Lung (tissue), 12 donors: ENCODE results near the gene ZC3H15. TPM values are rescaled to one million over a fixed set of nuclear protein-coding genes. Genes with fewer than 3 reads are reported as not detected.

ENCODE experiments used
- ATAC-seq: fragments of 200-7000 bp; cut with Tn5 transposase; one replicate; pipeline ENCODE4 v1.9.1; 2020; ENCODE audit warnings: moderate number of reproducible peaks; ENCODE audit not compliant: insufficient read depth, low FRiP score
- DNase-seq, 3 donors: peaks; one replicate each; pipeline ENCODE4 v3.0.0-alpha.2; 2013 to 2017
- H3K27ac ChIP-seq, 2 donors: one replicate each; pipeline ENCODE4 v1.5.1; 2013; ENCODE audit warnings: mild to moderate bottlenecking in 2 of 2, moderate library complexity in 2 of 2, control low read depth in 1 of 2, inconsistent platforms in 1 of 2, low read depth in 1 of 2, low read length in 1 of 2
- H3K27me3 ChIP-seq, 3 donors: one replicate each; pipeline ENCODE4 v1.5.1; 2013; ENCODE audit warnings: low read length in 2 of 3; ENCODE audit not compliant: control insufficient read depth in 3 of 3, insufficient read depth in 3 of 3
- H3K36me3 ChIP-seq, 4 donors: one replicate each; pipeline ENCODE4 v1.5.1; 2013; ENCODE audit warnings: low read length in 4 of 4, mild to moderate bottlenecking in 1 of 4, moderate library complexity in 1 of 4; ENCODE audit not compliant: control insufficient read depth in 4 of 4, insufficient read depth in 4 of 4
- H3K4me1 ChIP-seq, 5 donors: one replicate each; pipeline ENCODE4 v1.5.1; 2013; ENCODE audit warnings: low read length in 5 of 5, mild to moderate bottlenecking in 2 of 5, moderate library complexity in 1 of 5; ENCODE audit not compliant: control insufficient read depth in 5 of 5, insufficient read depth in 5 of 5
- H3K4me3 ChIP-seq: one replicate; pipeline ENCODE4 v1.5.1; 2013; ENCODE audit warnings: mild to moderate bottlenecking, control low read depth, moderate library complexity
- H3K9ac ChIP-seq, 2 donors: one replicate each; pipeline ENCODE4 v1.5.1; 2013; ENCODE audit warnings: low read length in 2 of 2, control low read depth in 1 of 2; ENCODE audit not compliant: insufficient read depth in 1 of 2
- H3K9me3 ChIP-seq, 4 donors: one replicate each; pipeline ENCODE4 v1.5.1; 2013; ENCODE audit warnings: low read length in 3 of 4, mild to moderate bottlenecking in 1 of 4, moderate library complexity in 1 of 4; ENCODE audit not compliant: control insufficient read depth in 4 of 4, insufficient read depth in 3 of 4
- CTCF ChIP-seq: IDR thresholded peaks from 2 replicates; pipeline ENCODE4 v1.5.1; 2012; ENCODE audit warnings: mild to moderate bottlenecking; ENCODE audit errors: control extremely low read depth, extremely low read depth
- WGBS, 2 donors: extraction: QIAGEN DNeasy Blood & Tissue Kit; methylation state at CpG; one replicate each; pipeline ENCODE4 v1.1.7; 2013; 5-methylcytosine and 5-hydroxymethylcytosine counted together
- polyA plus RNA-seq, 2 donors: library from polyadenylated mRNA; stranded (reverse); fragments of 200-250 nt; gene quantifications; one replicate each; pipeline ENCODE4 v1.2.1, GENCODE V29; 2013
- total RNA-seq, 2 donors: library from RNA; depleted of rRNA in 1 of 2; stranded (reverse); fragments of >200 nt in 1 of 2; gene quantifications; one replicate each; pipeline ENCODE4 v1.2.1, GENCODE V29; 2014 to 2021
- donor health status: control.
- donor health status: control.
- donor health status: Bipolar disorder and iron deficiency.
- donor health status: healthy.
- donor health status: DM: yes; HTN: yes; CAD: no.

The ZC3H15 gene
- total and polyA plus RNA-seq, 4 donors: 33.4 to 74.7 (median 41.7) TPM

- no peak overlapping the region for H3K27ac ChIP-seq
- no peaks in the 10 kb centered on the region for H3K9me3 ChIP-seq
- WGBS, 2 donors: 72 to 81% methylated on average over 1 of the region's 1 CpG
- peaks cover 0 to 8% (median 3%) of the 10 kb centered on the region in 4 donors for H3K36me3 ChIP-seq
- ATAC-seq: no peak
- no peak for DNase-seq
- no peaks in the 10 kb centered on the region for H3K27me3 ChIP-seq
- no peak overlapping the region for H3K9ac ChIP-seq
- no peak for TF ChIP-seq CTCF
- H3K4me1 ChIP-seq: no peaks in the 10 kb centered on the region
- H3K4me3 ChIP-seq: no peak overlapping the region
These were observed 37.7 kb downstream of the ZC3H15 start for GRCh38 chr2:186523791-186524190.

GRCh38 chr2:186526281-186526680 lies 40.2 kb downstream of the ZC3H15 start:
- WGBS, 2 donors: 65 to 70% methylated on average over 2 of the region's 2 CpGs
- TF ChIP-seq CTCF: no peak
- ATAC-seq: no peak
- DNase-seq: no peak
- H3K4me1 ChIP-seq: no peaks in the 10 kb centered on the region
- no peak overlapping the region for H3K27ac ChIP-seq
- H3K36me3 ChIP-seq: peaks cover 0 to 4% (median 0%) of the 10 kb centered on the region in 4 donors
- no peak overlapping the region for H3K4me3 ChIP-seq
- H3K9ac ChIP-seq: no peak overlapping the region
- H3K27me3 ChIP-seq: no peaks in the 10 kb centered on the region
- no peaks in the 10 kb centered on the region for H3K9me3 ChIP-seq

DNA sequence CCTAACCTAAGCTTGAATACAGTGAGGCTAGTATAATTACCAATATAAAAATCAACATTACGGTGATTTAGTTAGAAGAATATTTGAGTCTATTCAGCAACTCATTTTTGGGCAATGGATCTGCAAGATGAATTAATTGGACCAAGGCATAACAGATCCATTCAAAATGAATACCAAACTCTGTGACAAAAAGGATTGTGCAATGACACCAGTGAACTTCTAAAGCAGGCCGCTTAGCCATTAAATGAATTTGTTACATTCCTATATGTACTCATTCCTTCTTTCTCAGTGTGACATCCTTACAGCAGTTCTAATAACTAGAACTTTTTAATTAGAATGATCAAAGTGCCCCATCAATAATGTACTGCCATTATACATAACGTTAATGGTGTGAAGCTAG lies 44.3 kb downstream of the ZC3H15 start:
- no peak for ATAC-seq
- Histone ChIP-seq H3K27me3 (no peaks in the 10 kb centered on the region), H3K4me3 (no peak overlapping the region), H3K4me1 (no peaks in the 10 kb centered on the region), H3K36me3 (no peaks in the 10 kb centered on the region), H3K9ac (no peak overlapping the region), H3K27ac (no peak overlapping the region), H3K9me3 (no peaks in the 10 kb centered on the region)
- 92 to 96% methylated on average over 3 of the region's 3 CpGs for WGBS, 2 donors
- no peak for TF ChIP-seq CTCF
- no peak for DNase-seq

- DNase-seq (no peak), ATAC-seq (no peak)
- Histone ChIP-seq H3K36me3 (no peaks in the 10 kb centered on the region), H3K9me3 (no peaks in the 10 kb centered on the region), H3K9ac (no peak overlapping the region), H3K27ac (no peak overlapping the region), H3K27me3 (no peaks in the 10 kb centered on the region), H3K4me3 (no peak overlapping the region), H3K4me1 (no peaks in the 10 kb centered on the region)
- no peak for TF ChIP-seq CTCF
These were observed 45.3 kb downstream of the ZC3H15 start for GRCh38 chr2:186531257-186531775.
